ENCODE measurements around the gene PELO.

Gene PELO

DNA sequence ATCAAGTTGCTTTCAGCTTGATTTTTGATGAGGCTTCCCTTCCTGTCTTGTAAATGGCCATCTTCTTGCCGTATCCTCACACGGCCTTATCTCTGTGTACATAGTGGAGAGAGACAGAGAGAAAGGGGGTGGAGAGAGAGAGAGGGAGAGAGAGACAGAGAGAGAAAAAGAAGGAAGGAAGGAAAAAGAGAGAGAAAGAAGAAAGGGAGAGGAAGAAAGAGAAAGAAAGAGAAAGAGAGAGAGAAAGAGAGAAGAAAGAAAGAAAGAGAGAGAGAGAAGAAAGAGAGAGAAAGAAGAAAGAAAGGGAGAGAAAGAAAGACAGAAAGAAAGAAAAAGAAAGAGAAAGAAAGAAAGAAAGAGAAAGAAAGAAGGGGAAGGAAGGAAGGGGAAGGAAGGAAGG, 46.6 kb downstream of the PELO start:
- no peak for DNase-seq

DNA sequence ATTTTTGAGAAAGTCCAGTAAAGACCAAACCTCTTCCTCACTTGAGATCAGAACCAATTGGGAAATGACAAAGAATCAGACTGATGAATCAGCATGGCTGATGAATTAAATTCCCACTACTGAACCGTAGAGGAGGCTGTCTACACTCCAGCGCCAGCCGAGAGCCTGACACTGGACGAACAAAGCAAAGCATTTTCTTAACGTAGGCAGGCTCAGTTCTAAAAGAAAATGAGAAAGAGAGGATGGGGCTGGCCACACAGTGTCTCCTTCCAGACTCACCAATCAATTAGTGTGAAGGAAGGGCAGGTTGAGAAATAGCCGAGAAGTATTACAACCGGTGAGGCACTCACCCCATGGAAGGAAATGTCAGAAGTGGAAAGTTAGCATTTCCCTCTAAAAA, 49.4 kb downstream of the PELO start:
- no peak for DNase-seq
